GM18520 (cell line): ENCODE data around the gene N4BP3.

Source experiments
- ATAC-seq: cut with Tn5 transposase; IDR thresholded peaks from one replicate; pipeline ENCODE4 v1.9.1; 2021; ENCODE audit not compliant: unreplicated experiment

The N4BP3 gene

GRCh38 chr5:178145965-178146820, 32.9 kb downstream of the N4BP3 start:
- no peak for ATAC-seq

GRCh38 chr5:178147406-178147805, 34.1 kb downstream of the N4BP3 start:
- no peak for ATAC-seq

GRCh38 chr5:178149199-178149932, 36.0 kb downstream of the N4BP3 start:
- ATAC-seq, result no peak

- ATAC-seq, result no peak
These were observed 37.8 kb downstream of the N4BP3 start for GRCh38 chr5:178150977-178151734.

GRCh38 chr5:178152491-178153444, 39.4 kb downstream of the N4BP3 start:
- no peak for ATAC-seq

- ATAC-seq, result peak; percentile 94
These were observed 40.4 kb downstream of the N4BP3 start, which contains the start of gene NHP2 for GRCh38 chr5:178153530-178154340. Gene NHP2 (minus strand): TSS chr5:178153885. CDS start chr5:178153817, 68 bp downstream.

- no peak for ATAC-seq
These were observed 41.7 kb downstream of the N4BP3 start for GRCh38 chr5:178155065-178155464.

GRCh38 chr5:178160176-178160575, 46.8 kb downstream of the N4BP3 start:
- no peak for ATAC-seq

GRCh38 chr5:178162481-178162880, 49.1 kb downstream of the N4BP3 start:
- ATAC-seq, result no peak

- ATAC-seq, result peak; percentile 70
These were observed 50.7 kb downstream of the N4BP3 start for GRCh38 chr5:178163772-178164735.

GRCh38 chr5:178165581-178165980, 52.2 kb downstream of the N4BP3 start:
- no peak for ATAC-seq

GRCh38 chr5:178170455-178170854, 57.1 kb downstream of the N4BP3 start:
- no peak for ATAC-seq

- no peak for ATAC-seq
These were observed 61.1 kb downstream of the N4BP3 start for GRCh38 chr5:178174456-178174855.
